ENCODE data around the gene AMN1. TPM values are rescaled to one million over a fixed set of nuclear protein-coding genes. Genes with fewer than 3 reads are reported as not detected.
"Not testable (repeated sequence)": the region's sequence is repeated elsewhere in the genome, so short reads cannot be mapped to it uniquely, and the experiment has no call there.

Gene AMN1
- total RNA-seq, 1 experiment from 2014 or later = 26.9 TPM

DNA sequence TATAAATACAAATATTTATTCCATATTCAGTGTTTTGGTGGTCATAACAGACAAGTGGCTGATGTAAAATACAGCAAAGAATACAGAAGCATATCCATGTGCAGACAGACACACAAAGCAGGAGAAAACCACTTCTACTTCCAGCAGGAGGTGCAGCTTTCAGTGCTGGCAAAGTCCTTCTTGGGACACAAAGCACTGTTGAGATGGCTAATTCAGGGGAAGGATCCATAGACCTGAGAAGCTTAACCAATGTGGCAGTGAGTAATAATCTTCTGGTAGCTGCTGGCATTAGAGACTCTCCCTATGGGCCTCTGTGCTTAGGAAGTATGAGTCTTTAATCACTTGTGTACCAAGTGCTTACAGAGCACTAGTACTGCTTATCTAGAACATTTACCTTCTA lies 26.8 kb downstream of the AMN1 start:
- ATAC-seq = peak; percentile 60
- Histone ChIP-seq H3K4me2 (ENCODE audit: low read length) (no peak overlapping the region), H3K27ac (ENCODE audit: low read depth, low read length) (no peak overlapping the region), H3K79me2 (ENCODE audit: insufficient read depth, low read length) (no peaks in the 10 kb centered on the region), H3K27me3 (ENCODE audit: insufficient read depth, low read length) (no peaks in the 10 kb centered on the region), H3K4me3 (replicated peaks in 1 of 2; ENCODE audit: low read depth in 1 of 2, low read length in 2 of 2) (no peak overlapping the region), H3K9me2 (ENCODE audit: insufficient read depth) (no peaks in the 10 kb centered on the region), H3K9me3 (ENCODE audit: control insufficient read depth in 1 of 2, insufficient read depth in 1 of 2, low read depth in 1 of 2, low read length in 2 of 2) (no peaks in the 10 kb centered on the region), H3K36me3 (ENCODE audit: control insufficient read depth in 1 of 2, insufficient read depth in 2 of 2, low read length in 2 of 2) (peaks cover 0 to 10% of the 10 kb centered on the region in 2 experiments; a peak in 1 of 4 replicates), H3K4me1 (ENCODE audit: control insufficient read depth in 1 of 2, insufficient read depth in 2 of 2, low read length in 2 of 2) (peaks cover 0 to 10% of the 10 kb centered on the region in 2 experiments; a peak in 1 of 4 replicates), H2AFZ (ENCODE audit: low read depth, low read length, poor library complexity, severe bottlenecking) (no peak overlapping the region), H4K20me1 (ENCODE audit: insufficient read depth) (no peaks in the 10 kb centered on the region), H3K9ac (ENCODE audit: low read length) (no peak overlapping the region)
- intact Hi-C loops (cut with micrococcal nuclease) = no loop called here
- peak; percentile 15 for DNase-seq (ENCODE audit: low read depth, low spot score)
- CTCF ChIA-PET = interaction anchor here (1.1 kb wide), 2 partner anchors 13 to 30 kb away, joined by 3 to 4 read pairs; no protein-coding TSS in a partner anchor
- RAD21 ChIA-PET (ENCODE audit: low non-redundant PET in 1 of 2, low total read pairs in 2 of 2, uncharacterized antibody in 2 of 2, unreplicated experiment in 2 of 2) = no interaction called here
- no TSS peak for BruUV-seq (replicated peaks)
- POLR2A ChIA-PET = no interaction called here
- TF ChIP-seq, protein P1, sequence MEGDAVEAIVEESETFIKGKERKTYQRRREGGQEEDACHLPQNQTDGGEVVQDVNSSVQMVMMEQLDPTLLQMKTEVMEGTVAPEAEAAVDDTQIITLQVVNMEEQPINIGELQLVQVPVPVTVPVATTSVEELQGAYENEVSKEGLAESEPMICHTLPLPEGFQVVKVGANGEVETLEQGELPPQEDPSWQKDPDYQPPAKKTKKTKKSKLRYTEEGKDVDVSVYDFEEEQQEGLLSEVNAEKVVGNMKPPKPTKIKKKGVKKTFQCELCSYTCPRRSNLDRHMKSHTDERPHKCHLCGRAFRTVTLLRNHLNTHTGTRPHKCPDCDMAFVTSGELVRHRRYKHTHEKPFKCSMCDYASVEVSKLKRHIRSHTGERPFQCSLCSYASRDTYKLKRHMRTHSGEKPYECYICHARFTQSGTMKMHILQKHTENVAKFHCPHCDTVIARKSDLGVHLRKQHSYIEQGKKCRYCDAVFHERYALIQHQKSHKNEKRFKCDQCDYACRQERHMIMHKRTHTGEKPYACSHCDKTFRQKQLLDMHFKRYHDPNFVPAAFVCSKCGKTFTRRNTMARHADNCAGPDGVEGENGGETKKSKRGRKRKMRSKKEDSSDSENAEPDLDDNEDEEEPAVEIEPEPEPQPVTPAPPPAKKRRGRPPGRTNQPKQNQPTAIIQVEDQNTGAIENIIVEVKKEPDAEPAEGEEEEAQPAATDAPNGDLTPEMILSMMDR (IDR thresholded peaks at IDR 0.05 in 2 of 3, conservative IDR thresholded peaks at IDR 0.05 in 1 of 3; ENCODE audit: borderline replicate concordance in 1 of 3, insufficient read depth in 1 of 3, low read depth in 2 of 3, low read length in 2 of 3) = peak in 2 of 3 experiments; percentile 21 to 28; a peak in 2 of 6 replicates
- TF ChIP-seq ZNF274 (IDR thresholded peaks at IDR 0.05; ENCODE audit: low read depth, low read length) (no peak), RAD21 (IDR thresholded peaks at IDR 0.05; ENCODE audit: low read depth) (peak; percentile 49), ZFX (IDR thresholded peaks at IDR 0.05) (no peak)
- TF ChIP-seq, protein P2, sequence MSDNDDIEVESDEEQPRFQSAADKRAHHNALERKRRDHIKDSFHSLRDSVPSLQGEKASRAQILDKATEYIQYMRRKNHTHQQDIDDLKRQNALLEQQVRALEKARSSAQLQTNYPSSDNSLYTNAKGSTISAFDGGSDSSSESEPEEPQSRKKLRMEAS (IDR thresholded peaks at IDR 0.05) = 0 out of 2 replicates have a peak, but pooled peaks have one; percentile 15
- TF ChIP-seq, protein P3, sequence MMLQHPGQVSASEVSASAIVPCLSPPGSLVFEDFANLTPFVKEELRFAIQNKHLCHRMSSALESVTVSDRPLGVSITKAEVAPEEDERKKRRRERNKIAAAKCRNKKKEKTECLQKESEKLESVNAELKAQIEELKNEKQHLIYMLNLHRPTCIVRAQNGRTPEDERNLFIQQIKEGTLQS (IDR thresholded peaks at IDR 0.05) = no peak

DNA sequence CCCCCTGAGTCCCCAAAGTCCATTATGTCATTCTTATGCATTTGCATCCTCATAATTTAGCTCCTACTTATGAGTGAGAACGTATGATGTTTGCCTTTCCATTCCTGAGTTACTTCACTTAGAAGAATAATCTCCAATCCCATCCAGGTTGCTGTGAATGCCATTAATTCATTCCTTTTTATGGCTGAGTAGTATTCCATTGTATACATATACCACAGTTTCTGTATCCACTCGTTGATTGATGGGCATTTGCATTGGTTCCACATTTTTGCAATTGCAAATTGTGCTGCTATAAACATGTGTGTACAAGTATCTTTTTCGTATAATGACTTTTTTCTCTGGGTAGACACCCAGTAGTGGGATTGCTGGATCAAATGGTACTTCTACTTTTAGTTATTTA lies 38.9 kb downstream of the AMN1 start:
- H3K4me1 ChIP-seq (ENCODE audit: control insufficient read depth in 1 of 2, insufficient read depth in 2 of 2, low read length in 2 of 2); H3K36me3 ChIP-seq (ENCODE audit: control insufficient read depth in 1 of 2, insufficient read depth in 2 of 2, low read length in 2 of 2); H3K9ac ChIP-seq (ENCODE audit: low read length); H3K27ac ChIP-seq (ENCODE audit: low read depth, low read length); H3K4me2 ChIP-seq (ENCODE audit: low read length); H3K9me3 ChIP-seq (ENCODE audit: control insufficient read depth in 1 of 2, insufficient read depth in 1 of 2, low read depth in 1 of 2, low read length in 2 of 2); H3K4me3 ChIP-seq (replicated peaks in 1 of 2; ENCODE audit: low read depth in 1 of 2, low read length in 2 of 2); POLR2A ChIA-PET; H3K79me2 ChIP-seq (ENCODE audit: insufficient read depth, low read length); H4K20me1 ChIP-seq (ENCODE audit: insufficient read depth); H3K27me3 ChIP-seq (ENCODE audit: insufficient read depth, low read length); ATAC-seq; CTCF ChIA-PET; DNase-seq (ENCODE audit: low read depth, low spot score); H2AFZ ChIP-seq (ENCODE audit: low read depth, low read length, poor library complexity, severe bottlenecking); H3K9me2 ChIP-seq (ENCODE audit: insufficient read depth); RAD21 ChIA-PET (ENCODE audit: low non-redundant PET in 1 of 2, low total read pairs in 2 of 2, uncharacterized antibody in 2 of 2, unreplicated experiment in 2 of 2); BruUV-seq (replicated peaks); intact Hi-C loops (cut with micrococcal nuclease): not testable (repeated sequence)
